Breast epithelium (tissue), 3 donors: ENCODE measurements around the gene LITAFD.

Experiments
- CTCF ChIP-seq, 3 donors: fragments of 450-650 bp; IDR thresholded peaks; one replicate each; pipeline ENCODE4 v1.5.1; 2016 to 2017; ENCODE audit warnings: antibody characterized with exemption in 3 of 3, mild to moderate bottlenecking in 3 of 3, moderate library complexity in 3 of 3
- POLR2A ChIP-seq: fragments of 450-650 bp; IDR thresholded peaks from one replicate; pipeline ENCODE4 v1.6.1; 2016; ENCODE audit warnings: antibody characterized with exemption, mild to moderate bottlenecking, moderate library complexity
- POLR2AphosphoS5 ChIP-seq, 3 donors: sonication (generic); formaldehyde crosslinking; IDR thresholded peaks; one replicate each; pipeline ENCODE4 v1.6.1; 2017; ENCODE audit warnings: antibody characterized with exemption in 3 of 3

- TF ChIP-seq CTCF (IDR thresholded peaks at IDR 0.05) (no peak), POLR2A (no peak), POLR2AphosphoS5 (IDR thresholded peaks at IDR 0.05) (no peak)
These were observed 29.6 kb upstream of the LITAFD start for GRCh38 chr16:8852534-8852933.
